ENCODE measurements around the gene GPR18. TPM values are rescaled to one million over a fixed set of nuclear protein-coding genes. Genes with fewer than 3 reads are reported as not detected.

Gene GPR18
- total RNA-seq, 4 donors from 2014 or later, result not detected

DNA sequence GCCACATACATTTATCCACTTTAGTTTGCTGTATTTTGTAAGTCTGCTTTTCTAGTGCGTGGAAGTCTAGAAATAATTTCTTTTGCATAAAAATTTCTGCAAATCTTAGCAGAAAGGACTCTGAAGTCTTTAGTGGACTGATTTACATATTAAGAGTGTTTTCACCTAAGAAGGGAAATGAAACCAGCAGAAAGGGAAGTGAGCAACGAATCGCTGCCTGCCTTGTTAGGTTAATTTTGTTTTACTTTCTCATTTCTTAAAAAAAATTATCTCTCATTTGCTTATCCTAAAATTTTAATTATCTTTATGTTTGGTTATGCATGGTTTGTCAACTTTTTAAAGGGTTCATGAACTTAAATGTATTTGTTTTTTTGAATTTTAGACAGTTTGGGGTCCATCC lies 767 bp upstream of the GPR18 start:
- DNase-seq (ENCODE audit: low spot score in 2 of 2), result no peak
- Histone ChIP-seq H3K27me3 (no peaks in the 10 kb centered on the region), H3K36me3 (peaks cover 0 to 10% (median 0%) of the 10 kb centered on the region in 3 donors), H3K27ac (peak overlapping the region in 1 of 4 donors; percentile 64), H3K4me1 (peaks cover 0 to 19% (median 0%) of the 10 kb centered on the region in 4 donors), H3K9me3 (no peaks in the 10 kb centered on the region), H3K4me3 (no peak overlapping the region)
- 81 to 86% methylated on average over 3 of the region's 3 CpGs for WGBS, 2 donors
- TF ChIP-seq POLR2A (IDR thresholded peaks at IDR 0.05) (no peak), EP300 (IDR thresholded peaks at IDR 0.05) (no peak)
- TF ChIP-seq, protein P1, sequence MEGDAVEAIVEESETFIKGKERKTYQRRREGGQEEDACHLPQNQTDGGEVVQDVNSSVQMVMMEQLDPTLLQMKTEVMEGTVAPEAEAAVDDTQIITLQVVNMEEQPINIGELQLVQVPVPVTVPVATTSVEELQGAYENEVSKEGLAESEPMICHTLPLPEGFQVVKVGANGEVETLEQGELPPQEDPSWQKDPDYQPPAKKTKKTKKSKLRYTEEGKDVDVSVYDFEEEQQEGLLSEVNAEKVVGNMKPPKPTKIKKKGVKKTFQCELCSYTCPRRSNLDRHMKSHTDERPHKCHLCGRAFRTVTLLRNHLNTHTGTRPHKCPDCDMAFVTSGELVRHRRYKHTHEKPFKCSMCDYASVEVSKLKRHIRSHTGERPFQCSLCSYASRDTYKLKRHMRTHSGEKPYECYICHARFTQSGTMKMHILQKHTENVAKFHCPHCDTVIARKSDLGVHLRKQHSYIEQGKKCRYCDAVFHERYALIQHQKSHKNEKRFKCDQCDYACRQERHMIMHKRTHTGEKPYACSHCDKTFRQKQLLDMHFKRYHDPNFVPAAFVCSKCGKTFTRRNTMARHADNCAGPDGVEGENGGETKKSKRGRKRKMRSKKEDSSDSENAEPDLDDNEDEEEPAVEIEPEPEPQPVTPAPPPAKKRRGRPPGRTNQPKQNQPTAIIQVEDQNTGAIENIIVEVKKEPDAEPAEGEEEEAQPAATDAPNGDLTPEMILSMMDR (IDR thresholded peaks at IDR 0.05), result no peak

DNA sequence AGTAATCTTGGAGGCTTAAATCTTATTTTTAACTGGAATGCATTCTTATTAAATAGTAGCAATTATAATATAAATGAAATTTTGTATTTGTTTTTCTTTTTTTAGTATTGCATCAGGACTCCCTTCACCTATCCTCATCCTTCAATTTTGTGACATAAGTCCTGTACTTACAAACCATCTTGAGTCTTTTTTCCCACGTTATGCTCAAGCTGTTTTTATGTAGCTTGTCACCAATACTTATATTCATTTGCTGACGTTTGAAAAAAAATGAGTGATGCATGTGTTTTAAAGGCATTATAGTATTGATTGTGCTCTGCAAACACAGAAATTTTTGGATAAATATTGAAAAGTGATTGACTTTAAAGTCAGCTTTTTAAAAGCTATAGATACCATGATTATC lies 888 bp downstream of the GPR18 start:
- Histone ChIP-seq H3K4me1 (peaks cover 0 to 17% (median 0%) of the 10 kb centered on the region in 4 donors), H3K36me3 (peaks cover 0 to 10% (median 0%) of the 10 kb centered on the region in 3 donors), H3K4me3 (no peak overlapping the region), H3K27ac (peak overlapping the region in 1 of 4 donors; percentile 68), H3K9me3 (no peaks in the 10 kb centered on the region), H3K27me3 (no peaks in the 10 kb centered on the region)
- no peak for DNase-seq (ENCODE audit: low spot score in 2 of 2)
- TF ChIP-seq POLR2A (IDR thresholded peaks at IDR 0.05) (no peak), EP300 (IDR thresholded peaks at IDR 0.05) (no peak)
- TF ChIP-seq, protein P1 (IDR thresholded peaks at IDR 0.05), result no peak
- 74 to 85% methylated on average over 2 of the region's 2 CpGs for WGBS, 2 donors

DNA sequence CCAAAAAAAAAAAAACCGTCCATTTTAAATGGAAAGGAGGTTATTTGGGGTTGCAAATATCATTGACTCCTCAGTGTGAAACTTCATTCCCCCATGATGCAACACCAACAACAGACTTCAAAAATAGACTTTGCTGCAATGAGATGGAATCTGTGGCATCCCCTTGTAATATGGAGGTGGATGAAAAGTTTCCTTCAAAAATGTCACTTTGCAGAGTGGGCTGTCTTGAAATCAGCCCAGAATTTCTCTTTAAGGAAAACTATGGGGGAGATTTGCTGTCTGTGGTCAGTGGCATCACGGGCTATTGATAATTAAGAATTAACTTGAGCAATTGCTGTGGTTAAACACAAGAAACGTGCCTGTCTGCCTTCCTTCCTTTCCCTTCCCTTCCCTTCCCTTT lies 1.5 kb downstream of the GPR18 start:
- Histone ChIP-seq H3K4me3 (no peak overlapping the region), H3K27ac (peak overlapping the region in 1 of 4 donors; percentile 51), H3K9me3 (no peaks in the 10 kb centered on the region), H3K36me3 (peaks cover 0 to 10% (median 0%) of the 10 kb centered on the region in 3 donors), H3K4me1 (peaks cover 0 to 17% (median 0%) of the 10 kb centered on the region in 4 donors), H3K27me3 (no peaks in the 10 kb centered on the region)
- DNase-seq (ENCODE audit: low spot score in 2 of 2), result no peak
- TF ChIP-seq POLR2A (IDR thresholded peaks at IDR 0.05), result no peak
- TF ChIP-seq, protein P1 (IDR thresholded peaks at IDR 0.05), result no peak
- WGBS, 2 donors, result 63 to 77% methylated on average over 3 of the region's 3 CpGs

DNA sequence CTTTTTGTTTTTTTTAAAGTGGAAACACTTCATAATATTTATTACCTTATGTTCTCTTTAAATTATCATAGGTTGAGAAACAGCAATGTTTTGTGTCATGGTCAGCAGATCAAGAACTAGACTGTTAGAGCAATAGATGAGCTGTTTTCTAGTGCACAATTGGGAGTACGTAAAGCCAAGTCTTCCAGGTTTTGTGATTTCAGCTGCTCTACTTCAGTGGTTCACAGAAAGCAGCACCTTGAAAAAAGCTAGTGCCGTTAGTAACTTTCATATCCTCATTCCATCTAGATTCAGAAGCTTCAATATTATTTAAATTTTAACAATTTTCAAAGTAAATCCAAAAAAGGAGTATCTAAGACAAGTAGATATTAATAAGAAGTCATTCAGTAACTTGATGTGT lies 1.9 kb downstream of the GPR18 start:
- Histone ChIP-seq H3K4me3 (no peak overlapping the region), H3K36me3 (peaks cover 0 to 10% (median 0%) of the 10 kb centered on the region in 3 donors), H3K27ac (no peak overlapping the region), H3K9me3 (no peaks in the 10 kb centered on the region), H3K27me3 (no peaks in the 10 kb centered on the region), H3K4me1 (peaks cover 0 to 17% (median 0%) of the 10 kb centered on the region in 4 donors)
- 71 to 81% methylated on average over 2 of the region's 2 CpGs for WGBS, 2 donors
- TF ChIP-seq, protein P1 (IDR thresholded peaks at IDR 0.05), result no peak
- TF ChIP-seq POLR2A (IDR thresholded peaks at IDR 0.05) (no peak), EP300 (IDR thresholded peaks at IDR 0.05) (no peak)
- DNase-seq (ENCODE audit: low spot score in 2 of 2), result no peak

DNA sequence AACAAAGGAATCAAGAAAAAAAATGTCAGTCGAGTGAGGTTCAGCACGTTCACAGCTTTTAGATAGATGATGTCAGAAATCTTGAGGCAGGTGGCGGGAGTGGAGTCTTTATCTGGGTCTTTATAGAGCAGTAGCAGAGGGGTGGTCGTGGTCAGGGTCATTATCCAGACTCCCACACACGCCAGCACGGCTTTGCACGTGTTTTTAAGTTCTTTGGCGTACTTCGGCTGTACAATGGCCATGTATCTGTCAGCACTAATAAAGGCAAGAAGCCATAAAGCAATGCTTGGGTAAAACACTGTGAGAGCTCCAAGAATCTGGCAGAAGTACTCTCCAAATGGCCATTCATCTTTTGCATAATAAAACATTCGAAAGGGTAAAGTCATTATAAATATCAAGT lies 2.9 kb downstream of the GPR18 start:
- Histone ChIP-seq H3K4me3 (no peak overlapping the region), H3K9me3 (no peaks in the 10 kb centered on the region), H3K4me1 (peaks cover 0 to 8% (median 0%) of the 10 kb centered on the region in 4 donors), H3K36me3 (peaks cover 0 to 14% (median 0%) of the 10 kb centered on the region in 3 donors), H3K27me3 (no peaks in the 10 kb centered on the region), H3K27ac (no peak overlapping the region)
- no peak for DNase-seq (ENCODE audit: low spot score in 2 of 2)
- TF ChIP-seq EP300 (IDR thresholded peaks at IDR 0.05) (no peak), POLR2A (IDR thresholded peaks at IDR 0.05) (no peak)
- TF ChIP-seq, protein P1 (IDR thresholded peaks at IDR 0.05), result no peak
- WGBS, 2 donors, result 76 to 78% methylated on average over 10 of the region's 10 CpGs
